Measurements from ENCODE around the gene PLXND1.

Gene PLXND1

DNA sequence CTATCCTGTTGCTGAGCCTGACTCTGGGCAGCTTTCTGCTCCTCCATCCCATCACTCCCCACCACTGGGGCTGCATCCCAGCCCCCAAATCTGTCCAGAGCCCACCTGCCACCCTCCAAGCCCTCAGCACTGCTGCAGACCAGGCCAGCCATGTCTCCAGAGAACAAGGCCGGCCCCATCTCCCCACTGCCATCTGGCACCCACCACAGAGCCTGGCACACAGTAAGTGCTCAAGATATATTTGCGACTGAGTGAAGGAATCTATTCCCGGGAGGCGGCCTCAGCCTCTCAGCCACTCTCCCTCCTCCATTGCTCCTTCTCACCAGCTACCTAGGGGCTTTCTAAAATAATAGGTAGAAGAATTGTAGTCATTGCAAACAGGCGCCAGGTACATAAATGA is 4.8 kb downstream of the PLXND1 start:
- Histone ChIP-seq H2AFZ (ENCODE audit: low read length) (no peak overlapping the region), H3K79me2 (ENCODE audit: insufficient read depth, low read length) (peaks cover 95% of the 10 kb centered on the region), H3K4me2 (ENCODE audit: low read depth, low read length, poor library complexity, severe bottlenecking) (peak overlapping the region; percentile 95), H3K9me3 (ENCODE audit: insufficient read depth, low read depth, low read length) (no peaks in the 10 kb centered on the region), H3K9me2 (replicated peaks; ENCODE audit: low read depth, low read length) (no peaks in the 10 kb centered on the region), H3K4me3 (ENCODE audit: low read length, poor library complexity, severe bottlenecking) (peak overlapping the region; percentile 78), H3K9ac (ENCODE audit: low read depth, low read length, poor library complexity, severe bottlenecking) (peak overlapping the region; percentile 72), H3F3A (ENCODE audit: low read depth) (no peaks in the 10 kb centered on the region), H4K20me1 (ENCODE audit: insufficient read depth, low read length, poor library complexity, severe bottlenecking) (peaks cover 36% of the 10 kb centered on the region), H3K36me3 (ENCODE audit: insufficient read depth, low read length) (no peaks in the 10 kb centered on the region), H3K27me3 (ENCODE audit: insufficient read depth, low read length, poor library complexity, severe bottlenecking) (no peaks in the 10 kb centered on the region), H3K4me1 (ENCODE audit: insufficient read depth, low read length, poor library complexity, severe bottlenecking) (peaks cover 79% of the 10 kb centered on the region)
- TF ChIP-seq, protein P1, sequence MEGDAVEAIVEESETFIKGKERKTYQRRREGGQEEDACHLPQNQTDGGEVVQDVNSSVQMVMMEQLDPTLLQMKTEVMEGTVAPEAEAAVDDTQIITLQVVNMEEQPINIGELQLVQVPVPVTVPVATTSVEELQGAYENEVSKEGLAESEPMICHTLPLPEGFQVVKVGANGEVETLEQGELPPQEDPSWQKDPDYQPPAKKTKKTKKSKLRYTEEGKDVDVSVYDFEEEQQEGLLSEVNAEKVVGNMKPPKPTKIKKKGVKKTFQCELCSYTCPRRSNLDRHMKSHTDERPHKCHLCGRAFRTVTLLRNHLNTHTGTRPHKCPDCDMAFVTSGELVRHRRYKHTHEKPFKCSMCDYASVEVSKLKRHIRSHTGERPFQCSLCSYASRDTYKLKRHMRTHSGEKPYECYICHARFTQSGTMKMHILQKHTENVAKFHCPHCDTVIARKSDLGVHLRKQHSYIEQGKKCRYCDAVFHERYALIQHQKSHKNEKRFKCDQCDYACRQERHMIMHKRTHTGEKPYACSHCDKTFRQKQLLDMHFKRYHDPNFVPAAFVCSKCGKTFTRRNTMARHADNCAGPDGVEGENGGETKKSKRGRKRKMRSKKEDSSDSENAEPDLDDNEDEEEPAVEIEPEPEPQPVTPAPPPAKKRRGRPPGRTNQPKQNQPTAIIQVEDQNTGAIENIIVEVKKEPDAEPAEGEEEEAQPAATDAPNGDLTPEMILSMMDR (conservative IDR thresholded peaks at IDR 0.05; ENCODE audit: low read length), result no peak
- TF ChIP-seq EZH2phosphoT487 (IDR thresholded peaks at IDR 0.05; ENCODE audit: borderline replicate concordance), result no peak

DNA sequence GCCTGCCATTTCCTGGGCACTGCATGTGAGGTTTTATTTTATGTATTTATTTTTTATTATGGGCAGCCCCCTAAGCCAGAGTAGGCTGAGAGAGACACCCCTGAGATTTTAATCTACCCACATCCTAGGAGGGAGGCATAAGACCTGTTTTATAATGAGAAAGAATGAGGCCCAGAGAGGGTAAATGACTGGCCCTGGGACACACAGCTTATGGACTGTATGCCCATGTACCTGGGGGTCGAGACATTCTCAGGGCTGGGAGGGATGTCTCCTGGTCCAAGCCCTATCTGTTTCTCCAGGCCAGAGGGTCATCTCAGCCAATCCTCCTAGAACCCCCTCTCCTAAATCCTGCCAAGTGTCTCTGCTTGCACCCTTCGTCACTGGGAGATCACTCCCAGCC is 6.1 kb downstream of the PLXND1 start:
- Histone ChIP-seq H3K27me3 (ENCODE audit: insufficient read depth, low read length, poor library complexity, severe bottlenecking) (no peaks in the 10 kb centered on the region), H3K9ac (ENCODE audit: low read depth, low read length, poor library complexity, severe bottlenecking) (peak overlapping the region; percentile 72), H3K4me3 (ENCODE audit: low read length, poor library complexity, severe bottlenecking) (peak overlapping the region; percentile 78), H3K79me2 (ENCODE audit: insufficient read depth, low read length) (peaks cover 100% of the 10 kb centered on the region), H2AFZ (ENCODE audit: low read length) (no peak overlapping the region), H3F3A (ENCODE audit: low read depth) (no peaks in the 10 kb centered on the region), H3K36me3 (ENCODE audit: insufficient read depth, low read length) (no peaks in the 10 kb centered on the region), H3K9me2 (replicated peaks; ENCODE audit: low read depth, low read length) (no peaks in the 10 kb centered on the region), H3K4me2 (ENCODE audit: low read depth, low read length, poor library complexity, severe bottlenecking) (peak overlapping the region; percentile 95), H3K9me3 (ENCODE audit: insufficient read depth, low read depth, low read length) (no peaks in the 10 kb centered on the region), H3K4me1 (ENCODE audit: insufficient read depth, low read length, poor library complexity, severe bottlenecking) (peaks cover 91% of the 10 kb centered on the region), H4K20me1 (ENCODE audit: insufficient read depth, low read length, poor library complexity, severe bottlenecking) (peaks cover 34% of the 10 kb centered on the region)
- no peak for TF ChIP-seq EZH2phosphoT487 (IDR thresholded peaks at IDR 0.05; ENCODE audit: borderline replicate concordance)
- TF ChIP-seq, protein P1 (conservative IDR thresholded peaks at IDR 0.05; ENCODE audit: low read length), result no peak

DNA sequence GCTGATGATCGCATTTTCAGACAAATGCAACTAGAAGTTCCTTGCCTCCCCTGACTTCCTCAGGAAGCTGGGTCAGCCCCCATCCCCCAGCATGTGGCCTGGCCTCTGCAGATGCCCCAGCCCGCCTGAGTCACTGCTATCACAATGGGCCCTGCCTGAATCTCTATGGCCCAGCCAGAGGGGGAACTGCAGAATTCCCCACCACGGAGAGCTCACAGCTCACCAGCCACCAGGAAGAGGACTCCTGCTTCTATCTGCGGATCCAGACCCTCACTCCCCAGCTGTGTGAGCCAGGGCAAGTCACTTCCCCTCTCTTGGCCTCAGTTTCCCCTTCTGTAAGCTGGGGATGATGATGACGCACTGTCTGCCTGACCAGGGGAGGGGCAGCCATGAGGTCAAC is 6.9 kb downstream of the PLXND1 start:
- peaks cover 5% of the 10 kb centered on the region for H3F3A ChIP-seq (ENCODE audit: low read depth)
- H2AFZ ChIP-seq (ENCODE audit: low read length), result no peak overlapping the region
- peaks cover 100% of the 10 kb centered on the region for H3K79me2 ChIP-seq (ENCODE audit: insufficient read depth, low read length)
- peak overlapping the region; percentile 78 for H3K4me3 ChIP-seq (ENCODE audit: low read length, poor library complexity, severe bottlenecking)
- H3K4me1 ChIP-seq (ENCODE audit: insufficient read depth, low read length, poor library complexity, severe bottlenecking), result peaks cover 95% of the 10 kb centered on the region
- peak overlapping the region; percentile 95 for H3K4me2 ChIP-seq (ENCODE audit: low read depth, low read length, poor library complexity, severe bottlenecking)
- no peaks in the 10 kb centered on the region for H3K27me3 ChIP-seq (ENCODE audit: insufficient read depth, low read length, poor library complexity, severe bottlenecking)
- H3K9ac ChIP-seq (ENCODE audit: low read depth, low read length, poor library complexity, severe bottlenecking), result peak overlapping the region; percentile 72
- peaks cover 29% of the 10 kb centered on the region for H4K20me1 ChIP-seq (ENCODE audit: insufficient read depth, low read length, poor library complexity, severe bottlenecking)
- no peaks in the 10 kb centered on the region for H3K9me3 ChIP-seq (ENCODE audit: insufficient read depth, low read depth, low read length)
- TF ChIP-seq EZH2phosphoT487 (IDR thresholded peaks at IDR 0.05; ENCODE audit: borderline replicate concordance), result no peak
- TF ChIP-seq, protein P1 (conservative IDR thresholded peaks at IDR 0.05; ENCODE audit: low read length), result no peak
- no peaks in the 10 kb centered on the region for H3K36me3 ChIP-seq (ENCODE audit: insufficient read depth, low read length)
- no peaks in the 10 kb centered on the region for H3K9me2 ChIP-seq (replicated peaks; ENCODE audit: low read depth, low read length)
